HG03159 (cell line): ENCODE data around the gene NR4A1.

Source experiments
- ATAC-seq: cut with Tn5 transposase; IDR thresholded peaks from one replicate; pipeline ENCODE4 v1.9.1; 2021; ENCODE audit warnings: mild to moderate bottlenecking, moderate library complexity; ENCODE audit not compliant: unreplicated experiment

The NR4A1 gene

GRCh38 chr12:52041035-52041434 is 10.2 kb upstream of the NR4A1 start:
- no peak for ATAC-seq

- ATAC-seq, result no peak
Observed at GRCh38 chr12:52041695-52042123, 9.5 kb upstream of the NR4A1 start.

GRCh38 chr12:52042706-52043385 is 8.4 kb upstream of the NR4A1 start:
- ATAC-seq, result no peak

GRCh38 chr12:52043386-52044212 is 7.6 kb upstream of the NR4A1 start:
- no peak for ATAC-seq

GRCh38 chr12:52044292-52044983 is 6.8 kb upstream of the NR4A1 start:
- ATAC-seq, result no peak

GRCh38 chr12:52045794-52046199 is 5.4 kb upstream of the NR4A1 start:
- no peak for ATAC-seq

GRCh38 chr12:52046859-52047258 is 4.4 kb upstream of the NR4A1 start:
- no peak for ATAC-seq

GRCh38 chr12:52049286-52049685 is 2.0 kb upstream of the NR4A1 start:
- no peak for ATAC-seq

- no peak for ATAC-seq
Observed at GRCh38 chr12:52049688-52050087, 1.6 kb upstream of the NR4A1 start.

GRCh38 chr12:52050116-52050757 is 1.0 kb upstream of the NR4A1 start:
- no peak for ATAC-seq

GRCh38 chr12:52052468-52053186 is 1.4 kb downstream of the NR4A1 start:
- ATAC-seq, result no peak

- no peak for ATAC-seq
Observed at GRCh38 chr12:52053536-52054209, 2.4 kb downstream of the NR4A1 start.

- no peak for ATAC-seq
Observed at GRCh38 chr12:52054231-52054832, 3.1 kb downstream of the NR4A1 start.

- no peak for ATAC-seq
Observed at GRCh38 chr12:52054833-52055730, 3.8 kb downstream of the NR4A1 start.

GRCh38 chr12:52055731-52056711 is 4.8 kb downstream of the NR4A1 start:
- no peak for ATAC-seq

GRCh38 chr12:52056801-52057637 is 5.8 kb downstream of the NR4A1 start:
- no peak for ATAC-seq
